ENCODE results near the gene YY1. TPM values are rescaled to one million over a fixed set of nuclear protein-coding genes. Genes with fewer than 3 reads are reported as not detected.

Gene YY1
- total RNA-seq, 1 experiment from 2014 or later = 83.1 TPM

DNA sequence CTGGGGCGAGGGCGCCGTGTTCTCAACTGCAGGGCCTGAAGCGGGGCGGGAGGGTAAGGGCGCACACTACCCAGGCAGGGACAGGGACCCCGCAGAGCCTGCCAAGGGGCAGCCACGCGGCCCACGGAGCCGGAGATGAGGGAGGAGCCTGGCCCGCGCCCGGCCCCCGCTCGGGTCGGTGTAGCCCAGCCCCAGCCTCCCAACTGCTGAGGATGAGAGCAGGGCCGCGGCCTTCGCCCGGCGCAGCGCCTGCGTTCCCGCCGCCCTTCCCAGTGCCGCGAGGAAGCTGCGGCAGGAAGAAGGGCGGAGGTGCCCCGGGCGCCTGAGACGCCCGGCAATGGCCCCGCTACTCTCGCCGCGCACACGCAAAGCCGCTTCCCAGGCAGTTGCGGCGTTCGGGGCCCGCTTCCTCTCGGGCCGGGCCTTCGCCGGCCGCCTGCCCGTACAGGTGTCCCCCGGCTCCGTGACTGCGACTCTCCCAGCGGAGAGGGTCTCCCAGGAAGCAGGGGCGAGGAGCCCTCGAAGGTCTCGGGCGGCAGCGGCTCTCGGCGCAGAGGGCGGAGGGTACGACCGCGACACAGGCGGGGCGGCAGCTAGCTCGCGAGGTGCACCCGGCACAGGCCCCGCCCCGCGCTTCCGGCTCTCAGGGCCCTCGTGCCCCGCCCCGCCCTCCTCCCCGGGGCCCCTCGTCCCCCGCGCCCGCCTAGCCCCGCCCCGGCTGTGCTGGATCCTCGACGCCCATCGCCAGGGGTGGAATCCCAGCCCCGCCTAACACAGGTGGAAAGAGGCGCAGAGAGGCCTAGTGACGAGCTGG, 24.8 kb upstream of the YY1 start (continued):
- TF ChIP-seq, protein P1, sequence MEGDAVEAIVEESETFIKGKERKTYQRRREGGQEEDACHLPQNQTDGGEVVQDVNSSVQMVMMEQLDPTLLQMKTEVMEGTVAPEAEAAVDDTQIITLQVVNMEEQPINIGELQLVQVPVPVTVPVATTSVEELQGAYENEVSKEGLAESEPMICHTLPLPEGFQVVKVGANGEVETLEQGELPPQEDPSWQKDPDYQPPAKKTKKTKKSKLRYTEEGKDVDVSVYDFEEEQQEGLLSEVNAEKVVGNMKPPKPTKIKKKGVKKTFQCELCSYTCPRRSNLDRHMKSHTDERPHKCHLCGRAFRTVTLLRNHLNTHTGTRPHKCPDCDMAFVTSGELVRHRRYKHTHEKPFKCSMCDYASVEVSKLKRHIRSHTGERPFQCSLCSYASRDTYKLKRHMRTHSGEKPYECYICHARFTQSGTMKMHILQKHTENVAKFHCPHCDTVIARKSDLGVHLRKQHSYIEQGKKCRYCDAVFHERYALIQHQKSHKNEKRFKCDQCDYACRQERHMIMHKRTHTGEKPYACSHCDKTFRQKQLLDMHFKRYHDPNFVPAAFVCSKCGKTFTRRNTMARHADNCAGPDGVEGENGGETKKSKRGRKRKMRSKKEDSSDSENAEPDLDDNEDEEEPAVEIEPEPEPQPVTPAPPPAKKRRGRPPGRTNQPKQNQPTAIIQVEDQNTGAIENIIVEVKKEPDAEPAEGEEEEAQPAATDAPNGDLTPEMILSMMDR (IDR thresholded peaks at IDR 0.05) = no peak
- TF ChIP-seq, protein P2, sequence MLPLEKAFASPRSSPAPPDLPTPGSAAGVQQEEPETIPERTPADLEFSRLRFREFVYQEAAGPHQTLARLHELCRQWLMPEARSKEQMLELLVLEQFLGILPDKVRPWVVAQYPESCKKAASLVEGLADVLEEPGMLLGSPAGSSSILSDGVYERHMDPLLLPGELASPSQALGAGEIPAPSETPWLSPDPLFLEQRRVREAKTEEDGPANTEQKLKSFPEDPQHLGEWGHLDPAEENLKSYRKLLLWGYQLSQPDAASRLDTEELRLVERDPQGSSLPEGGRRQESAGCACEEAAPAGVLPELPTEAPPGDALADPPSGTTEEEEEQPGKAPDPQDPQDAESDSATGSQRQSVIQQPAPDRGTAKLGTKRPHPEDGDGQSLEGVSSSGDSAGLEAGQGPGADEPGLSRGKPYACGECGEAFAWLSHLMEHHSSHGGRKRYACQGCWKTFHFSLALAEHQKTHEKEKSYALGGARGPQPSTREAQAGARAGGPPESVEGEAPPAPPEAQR (CRISPR knock-in tag; IDR thresholded peaks at IDR 0.05) = no peak
- TF ChIP-seq ZNF416 (CRISPR knock-in tag; IDR thresholded peaks at IDR 0.05) (no peak), PRDM15 (CRISPR knock-in tag; IDR thresholded peaks at IDR 0.05) (no peak), ZBTB21 (CRISPR knock-in tag; IDR thresholded peaks at IDR 0.05; ENCODE audit: borderline replicate concordance) (0 out of 2 replicates have a peak, but pooled peaks have one; percentile 43), ZNF671 (CRISPR knock-in tag; IDR thresholded peaks at IDR 0.05) (no peak), JUN (CRISPR knock-in tag; IDR thresholded peaks at IDR 0.05) (no peak), FOXP4 (CRISPR knock-in tag; IDR thresholded peaks at IDR 0.05) (peak; percentile 59; the same call in 1 of the 2 replicates), ZNF219 (CRISPR knock-in tag; IDR thresholded peaks at IDR 0.05; ENCODE audit: borderline replicate concordance) (no peak), CBFB (CRISPR knock-in tag; IDR thresholded peaks at IDR 0.05; ENCODE audit: low read depth) (no peak), FOXJ3 (CRISPR knock-in tag; IDR thresholded peaks at IDR 0.05; ENCODE audit: borderline replicate concordance) (no peak), GRHL2 (CRISPR knock-in tag; IDR thresholded peaks at IDR 0.05; ENCODE audit: insufficient replicate concordance, severe bottlenecking) (no peak), E2F4 (CRISPR knock-in tag; IDR thresholded peaks at IDR 0.05; ENCODE audit: borderline replicate concordance, low read depth) (0 out of 2 replicates have a peak, but pooled peaks have one; percentile 57), GTF2I (CRISPR knock-in tag; conservative IDR thresholded peaks at IDR 0.05) (no peak)
- TF ChIP-seq, protein P3, sequence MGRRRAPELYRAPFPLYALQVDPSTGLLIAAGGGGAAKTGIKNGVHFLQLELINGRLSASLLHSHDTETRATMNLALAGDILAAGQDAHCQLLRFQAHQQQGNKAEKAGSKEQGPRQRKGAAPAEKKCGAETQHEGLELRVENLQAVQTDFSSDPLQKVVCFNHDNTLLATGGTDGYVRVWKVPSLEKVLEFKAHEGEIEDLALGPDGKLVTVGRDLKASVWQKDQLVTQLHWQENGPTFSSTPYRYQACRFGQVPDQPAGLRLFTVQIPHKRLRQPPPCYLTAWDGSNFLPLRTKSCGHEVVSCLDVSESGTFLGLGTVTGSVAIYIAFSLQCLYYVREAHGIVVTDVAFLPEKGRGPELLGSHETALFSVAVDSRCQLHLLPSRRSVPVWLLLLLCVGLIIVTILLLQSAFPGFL (CRISPR knock-in tag; IDR thresholded peaks at IDR 0.05; ENCODE audit: borderline replicate concordance) = no peak
